Duodenal mucosa (tissue), 2 donors: ENCODE data around the gene TXN.

ENCODE experiments used
- H3K27ac ChIP-seq: one replicate; pipeline ENCODE4 v1.7.0; 2013; ENCODE audit warnings: low read depth, low read length
- H3K27me3 ChIP-seq, 2 donors: one replicate each; pipeline ENCODE4 v1.7.0; 2013; ENCODE audit warnings: low read length in 2 of 2, control low read depth in 1 of 2; ENCODE audit not compliant: insufficient read depth in 2 of 2, control insufficient read depth in 1 of 2
- H3K36me3 ChIP-seq, 2 donors: one replicate each; pipeline ENCODE4 v1.7.0; 2013; ENCODE audit warnings: low read length in 2 of 2, control low read depth in 1 of 2; ENCODE audit not compliant: insufficient read depth in 2 of 2, control insufficient read depth in 1 of 2
- H3K4me1 ChIP-seq, 2 donors: one replicate each; pipeline ENCODE4 v1.7.0; 2013; ENCODE audit warnings: low read length in 2 of 2, control low read depth in 1 of 2; ENCODE audit not compliant: insufficient read depth in 2 of 2, control insufficient read depth in 1 of 2
- H3K4me3 ChIP-seq, 2 donors: one replicate each; pipeline ENCODE4 v1.7.0; 2013; ENCODE audit warnings: low read length in 2 of 2, low read depth in 1 of 2
- H3K9ac ChIP-seq, 2 donors: one replicate each; pipeline ENCODE4 v1.7.0; 2013; ENCODE audit warnings: low read length in 2 of 2, low read depth in 1 of 2
- H3K9me3 ChIP-seq, 2 donors: one replicate each; pipeline ENCODE4 v1.7.0; 2013; ENCODE audit warnings: low read length in 2 of 2, control low read depth in 1 of 2; ENCODE audit not compliant: control insufficient read depth in 1 of 2

Gene TXN

GRCh38 chr9:110248361-110248760, 7.9 kb downstream of the TXN start:
- H3K36me3 ChIP-seq = peaks cover 22 to 60% of the 10 kb centered on the region in 2 donors
- no peak overlapping the region for H3K27ac ChIP-seq
- H3K27me3 ChIP-seq = no peaks in the 10 kb centered on the region
- no peak overlapping the region for H3K9ac ChIP-seq
- no peaks in the 10 kb centered on the region for H3K9me3 ChIP-seq
- H3K4me1 ChIP-seq = peaks cover 7 to 22% of the 10 kb centered on the region in 2 donors
- no peak overlapping the region for H3K4me3 ChIP-seq

- H3K4me1 ChIP-seq = peaks cover 7 to 18% of the 10 kb centered on the region in 2 donors
- no peak overlapping the region for H3K9ac ChIP-seq
- H3K27ac ChIP-seq = no peak overlapping the region
- no peaks in the 10 kb centered on the region for H3K9me3 ChIP-seq
- no peaks in the 10 kb centered on the region for H3K27me3 ChIP-seq
- H3K36me3 ChIP-seq = peaks cover 27 to 70% of the 10 kb centered on the region in 2 donors
- no peak overlapping the region for H3K4me3 ChIP-seq
These were observed 10.1 kb downstream of the TXN start for GRCh38 chr9:110246214-110246613.

GRCh38 chr9:110244616-110245015, 11.7 kb downstream of the TXN start:
- no peaks in the 10 kb centered on the region for H3K27me3 ChIP-seq
- no peak overlapping the region for H3K27ac ChIP-seq
- H3K36me3 ChIP-seq = peaks cover 27 to 59% of the 10 kb centered on the region in 2 donors
- no peak overlapping the region for H3K9ac ChIP-seq
- H3K9me3 ChIP-seq = no peaks in the 10 kb centered on the region
- peaks cover 2 to 4% of the 10 kb centered on the region in 2 donors for H3K4me1 ChIP-seq
- H3K4me3 ChIP-seq = no peak overlapping the region

GRCh38 chr9:110241858-110242321, 14.4 kb downstream of the TXN start:
- no peaks in the 10 kb centered on the region for H3K9me3 ChIP-seq
- no peak overlapping the region for H3K27ac ChIP-seq
- no peaks in the 10 kb centered on the region for H3K27me3 ChIP-seq
- H3K4me1 ChIP-seq = no peaks in the 10 kb centered on the region
- peaks cover 16 to 40% of the 10 kb centered on the region in 2 donors for H3K36me3 ChIP-seq
- no peak overlapping the region for H3K4me3 ChIP-seq
- H3K9ac ChIP-seq = no peak overlapping the region

GRCh38 chr9:110241260-110241857, 14.9 kb downstream of the TXN start:
- Histone ChIP-seq H3K4me3 (no peak overlapping the region), H3K27ac (no peak overlapping the region), H3K9ac (no peak overlapping the region), H3K27me3 (no peaks in the 10 kb centered on the region), H3K9me3 (no peaks in the 10 kb centered on the region), H3K4me1 (no peaks in the 10 kb centered on the region), H3K36me3 (peaks cover 13 to 35% of the 10 kb centered on the region in 2 donors)

- no peak overlapping the region for H3K9ac ChIP-seq
- no peaks in the 10 kb centered on the region for H3K4me1 ChIP-seq
- no peaks in the 10 kb centered on the region for H3K27me3 ChIP-seq
- no peak overlapping the region for H3K4me3 ChIP-seq
- H3K9me3 ChIP-seq = no peaks in the 10 kb centered on the region
- peaks cover 11 to 25% of the 10 kb centered on the region in 2 donors for H3K36me3 ChIP-seq
- no peak overlapping the region for H3K27ac ChIP-seq
These were observed 16.1 kb downstream of the TXN start for GRCh38 chr9:110240198-110240597.

- Histone ChIP-seq H3K36me3 (no peaks in the 10 kb centered on the region), H3K9ac (no peak overlapping the region), H3K9me3 (no peaks in the 10 kb centered on the region), H3K4me3 (no peak overlapping the region), H3K27ac (no peak overlapping the region), H3K27me3 (no peaks in the 10 kb centered on the region), H3K4me1 (no peaks in the 10 kb centered on the region)
These were observed 28.0 kb downstream of the TXN start for GRCh38 chr9:110228321-110228720.

GRCh38 chr9:110224583-110224982, 31.7 kb downstream of the TXN start:
- no peaks in the 10 kb centered on the region for H3K36me3 ChIP-seq
- H3K27me3 ChIP-seq = no peaks in the 10 kb centered on the region
- no peak overlapping the region for H3K9ac ChIP-seq
- H3K27ac ChIP-seq = no peak overlapping the region
- peaks cover 5 to 6% of the 10 kb centered on the region in 2 donors for H3K4me1 ChIP-seq
- no peak overlapping the region for H3K4me3 ChIP-seq
- H3K9me3 ChIP-seq = no peaks in the 10 kb centered on the region

GRCh38 chr9:110220809-110221208, 35.5 kb downstream of the TXN start:
- peaks cover 5 to 6% of the 10 kb centered on the region in 2 donors for H3K4me1 ChIP-seq
- no peaks in the 10 kb centered on the region for H3K9me3 ChIP-seq
- H3K27me3 ChIP-seq = no peaks in the 10 kb centered on the region
- no peak overlapping the region for H3K27ac ChIP-seq
- no peak overlapping the region for H3K4me3 ChIP-seq
- H3K36me3 ChIP-seq = no peaks in the 10 kb centered on the region
- H3K9ac ChIP-seq = no peak overlapping the region

GRCh38 chr9:110217656-110218099, 38.6 kb downstream of the TXN start:
- no peaks in the 10 kb centered on the region for H3K36me3 ChIP-seq
- H3K27me3 ChIP-seq = no peaks in the 10 kb centered on the region
- H3K9ac ChIP-seq = peak overlapping the region in 1 of 2 donors; percentile 51
- peaks cover 29 to 33% of the 10 kb centered on the region in 2 donors for H3K4me1 ChIP-seq
- peak overlapping the region in 1 of 2 donors; percentile 32 for H3K4me3 ChIP-seq
- H3K9me3 ChIP-seq = no peaks in the 10 kb centered on the region
- H3K27ac ChIP-seq = no peak overlapping the region
